Duodenal mucosa (tissue), 2 donors: ENCODE results near the gene ELMO3.
A peak's percentile ranks its signal among the peaks of the same experiment; 100 is the strongest.

ENCODE experiments used
- H3K27ac ChIP-seq: one replicate; pipeline ENCODE4 v1.7.0; 2013; ENCODE audit warnings: low read depth, low read length
- H3K27me3 ChIP-seq, 2 donors: one replicate each; pipeline ENCODE4 v1.7.0; 2013; ENCODE audit warnings: low read length in 2 of 2, control low read depth in 1 of 2; ENCODE audit not compliant: insufficient read depth in 2 of 2, control insufficient read depth in 1 of 2
- H3K36me3 ChIP-seq, 2 donors: one replicate each; pipeline ENCODE4 v1.7.0; 2013; ENCODE audit warnings: low read length in 2 of 2, control low read depth in 1 of 2; ENCODE audit not compliant: insufficient read depth in 2 of 2, control insufficient read depth in 1 of 2
- H3K4me1 ChIP-seq, 2 donors: one replicate each; pipeline ENCODE4 v1.7.0; 2013; ENCODE audit warnings: low read length in 2 of 2, control low read depth in 1 of 2; ENCODE audit not compliant: insufficient read depth in 2 of 2, control insufficient read depth in 1 of 2
- H3K4me3 ChIP-seq, 2 donors: one replicate each; pipeline ENCODE4 v1.7.0; 2013; ENCODE audit warnings: low read length in 2 of 2, low read depth in 1 of 2
- H3K9ac ChIP-seq, 2 donors: one replicate each; pipeline ENCODE4 v1.7.0; 2013; ENCODE audit warnings: low read length in 2 of 2, low read depth in 1 of 2
- H3K9me3 ChIP-seq, 2 donors: one replicate each; pipeline ENCODE4 v1.7.0; 2013; ENCODE audit warnings: low read length in 2 of 2, control low read depth in 1 of 2; ENCODE audit not compliant: control insufficient read depth in 1 of 2

Gene ELMO3

GRCh38 chr16:67156143-67156844 is 42.6 kb upstream of the ELMO3 start:
- H3K27ac ChIP-seq = no peak overlapping the region
- H3K9me3 ChIP-seq = no peaks in the 10 kb centered on the region
- H3K4me3 ChIP-seq = peak overlapping the region in 1 of 2 donors; percentile 28
- no peaks in the 10 kb centered on the region for H3K27me3 ChIP-seq
- H3K9ac ChIP-seq = no peak overlapping the region
- no peaks in the 10 kb centered on the region for H3K36me3 ChIP-seq
- peaks cover 32 to 44% of the 10 kb centered on the region in 2 donors for H3K4me1 ChIP-seq

- Histone ChIP-seq H3K36me3 (no peaks in the 10 kb centered on the region), H3K27me3 (peaks cover 4 to 8% of the 10 kb centered on the region in 2 donors), H3K4me3 (no peak overlapping the region), H3K27ac (no peak overlapping the region), H3K9me3 (no peaks in the 10 kb centered on the region), H3K9ac (no peak overlapping the region), H3K4me1 (peaks cover 38 to 46% of the 10 kb centered on the region in 2 donors)
These were observed 41.7 kb upstream of the ELMO3 start for GRCh38 chr16:67157106-67157748.

- peaks cover 11 to 16% of the 10 kb centered on the region in 2 donors for H3K27me3 ChIP-seq
- H3K4me1 ChIP-seq = peaks cover 47 to 55% of the 10 kb centered on the region in 2 donors
- H3K9ac ChIP-seq = peak overlapping the region in 1 of 2 donors; percentile 98
- no peak overlapping the region for H3K27ac ChIP-seq
- no peaks in the 10 kb centered on the region for H3K9me3 ChIP-seq
- H3K36me3 ChIP-seq = no peaks in the 10 kb centered on the region
- no peak overlapping the region for H3K4me3 ChIP-seq
These were observed 40.9 kb upstream of the ELMO3 start for GRCh38 chr16:67157892-67158635.

GRCh38 chr16:67158637-67159600 is 40.0 kb upstream of the ELMO3 start:
- peak overlapping the region; percentile 50 for H3K27ac ChIP-seq
- no peaks in the 10 kb centered on the region for H3K36me3 ChIP-seq
- H3K9ac ChIP-seq = peak overlapping the region; percentile 91 to 98
- no peaks in the 10 kb centered on the region for H3K9me3 ChIP-seq
- peaks cover 19 to 23% of the 10 kb centered on the region in 2 donors for H3K27me3 ChIP-seq
- peak overlapping the region; percentile 92 to 97 for H3K4me3 ChIP-seq
- H3K4me1 ChIP-seq = peaks cover 55 to 63% of the 10 kb centered on the region in 2 donors

- H3K9me3 ChIP-seq = no peaks in the 10 kb centered on the region
- H3K9ac ChIP-seq = no peak overlapping the region
- H3K27me3 ChIP-seq = peaks cover 32 to 39% of the 10 kb centered on the region in 2 donors
- H3K27ac ChIP-seq = no peak overlapping the region
- peaks cover 49 to 64% of the 10 kb centered on the region in 2 donors for H3K4me1 ChIP-seq
- H3K4me3 ChIP-seq = peak overlapping the region in 1 of 2 donors; percentile 97
- H3K36me3 ChIP-seq = no peaks in the 10 kb centered on the region
These were observed 37.3 kb upstream of the ELMO3 start for GRCh38 chr16:67161595-67162058.

GRCh38 chr16:67162506-67163163 is 36.3 kb upstream of the ELMO3 start:
- Histone ChIP-seq H3K4me1 (peaks cover 46 to 59% of the 10 kb centered on the region in 2 donors), H3K9ac (peak overlapping the region in 1 of 2 donors; percentile 19), H3K4me3 (peak overlapping the region in 1 of 2 donors; percentile 65), H3K9me3 (no peaks in the 10 kb centered on the region), H3K27me3 (peaks cover 35 to 45% of the 10 kb centered on the region in 2 donors), H3K27ac (no peak overlapping the region), H3K36me3 (no peaks in the 10 kb centered on the region)

GRCh38 chr16:67163164-67163998 is 35.5 kb upstream of the ELMO3 start:
- no peaks in the 10 kb centered on the region for H3K36me3 ChIP-seq
- no peak overlapping the region for H3K27ac ChIP-seq
- peaks cover 35 to 45% of the 10 kb centered on the region in 2 donors for H3K27me3 ChIP-seq
- H3K4me1 ChIP-seq = peaks cover 39 to 52% of the 10 kb centered on the region in 2 donors
- H3K4me3 ChIP-seq = peak overlapping the region; percentile 61 to 65
- no peaks in the 10 kb centered on the region for H3K9me3 ChIP-seq
- no peak overlapping the region for H3K9ac ChIP-seq

GRCh38 chr16:67163999-67164558 is 34.9 kb upstream of the ELMO3 start:
- Histone ChIP-seq H3K9ac (no peak overlapping the region), H3K9me3 (no peaks in the 10 kb centered on the region), H3K36me3 (no peaks in the 10 kb centered on the region), H3K27ac (no peak overlapping the region), H3K4me1 (peaks cover 32 to 45% of the 10 kb centered on the region in 2 donors), H3K27me3 (peaks cover 40 to 47% of the 10 kb centered on the region in 2 donors), H3K4me3 (peak overlapping the region; percentile 61 to 65)
